GM19467 (cell line): ENCODE measurements around the gene TTC39C.

Experiments used
- ATAC-seq: cut with Tn5 transposase; IDR thresholded peaks from one replicate; pipeline ENCODE4 v1.9.1; 2021; ENCODE audit warnings: mild to moderate bottlenecking, moderate library complexity; ENCODE audit not compliant: unreplicated experiment

The TTC39C gene

DNA sequence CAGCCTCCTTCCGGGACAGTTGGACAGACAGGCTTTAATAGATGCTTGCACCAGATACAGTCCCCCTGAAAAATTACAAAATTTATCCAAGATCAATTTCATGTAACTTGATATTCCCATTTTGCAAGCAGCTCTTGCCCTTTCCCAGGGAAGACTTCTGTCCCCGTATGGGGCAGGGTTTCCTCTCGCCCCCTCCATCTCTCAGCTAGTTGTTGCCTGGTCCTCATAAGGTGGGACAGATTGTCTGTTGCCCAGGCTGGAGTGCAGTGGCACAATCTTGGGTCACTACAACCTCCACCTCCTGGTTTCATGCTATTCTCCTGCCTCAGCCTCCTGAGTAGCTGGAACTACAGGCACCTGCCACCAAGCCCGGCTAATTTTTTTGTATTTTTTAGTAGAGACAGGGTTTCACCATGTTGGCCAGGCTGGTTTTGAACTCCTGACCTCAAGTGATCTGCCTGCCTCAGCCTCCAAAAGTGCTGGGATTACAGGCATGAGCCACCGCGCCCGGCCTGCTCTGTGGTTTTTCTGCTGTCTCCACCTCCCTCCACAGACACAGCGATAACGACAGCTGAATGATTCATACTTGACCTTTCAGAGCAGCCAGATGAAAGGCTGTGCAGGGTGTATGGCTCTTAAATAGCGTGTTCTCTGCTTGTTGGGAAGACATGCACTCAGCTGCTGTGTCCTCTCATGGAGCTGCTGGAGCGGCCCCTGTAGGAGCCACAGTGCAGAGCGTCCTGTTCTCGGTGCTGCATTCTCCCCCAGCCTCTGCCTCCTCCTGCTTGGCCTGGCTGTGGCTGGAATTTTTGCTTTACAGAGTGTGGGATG lies 61.4 kb downstream of the TTC39C start:
- no peak for ATAC-seq

- ATAC-seq: no peak
Measured at GRCh38 chr18:24076950-24077349, 62.4 kb downstream of the TTC39C start.

DNA sequence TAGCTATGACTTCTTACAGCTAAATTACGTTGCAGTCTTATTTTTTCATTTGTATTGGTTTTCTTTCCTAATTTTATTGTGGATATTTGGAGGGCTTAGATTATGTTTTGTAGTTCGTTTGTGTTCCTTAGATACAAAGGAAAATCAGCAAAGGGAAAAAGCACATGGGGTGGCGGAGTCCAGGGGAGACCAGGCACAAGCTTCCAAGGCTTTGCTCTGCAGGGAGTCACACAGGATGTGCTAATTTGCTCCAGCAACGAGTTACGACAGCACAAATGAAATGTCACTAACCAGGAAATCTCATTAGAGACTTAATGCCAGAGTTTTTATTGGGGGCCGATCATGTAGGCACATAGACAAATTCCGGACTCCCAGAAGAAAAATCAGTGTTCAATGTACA lies 63.8 kb downstream of the TTC39C start:
- ATAC-seq: no peak

DNA sequence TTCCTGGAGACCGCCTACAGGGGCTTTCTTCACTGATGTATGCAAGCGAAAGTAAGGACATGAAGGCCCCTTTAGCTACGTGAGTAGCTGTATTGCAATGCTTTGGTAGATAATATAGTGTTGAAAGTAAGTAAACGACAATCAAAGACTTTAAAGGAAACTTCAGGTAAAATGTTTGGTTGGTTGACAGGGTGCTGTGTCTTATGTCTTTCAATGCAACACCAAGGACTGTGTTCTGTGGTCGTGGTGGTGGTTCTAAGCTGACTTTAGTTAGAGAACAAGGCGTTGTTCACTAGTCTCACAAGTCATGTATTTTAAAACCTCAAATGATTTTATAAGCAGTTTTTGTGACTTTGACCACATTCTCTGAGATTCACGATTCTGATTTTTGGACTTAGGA lies 66.3 kb downstream of the TTC39C start:
- ATAC-seq: no peak

DNA sequence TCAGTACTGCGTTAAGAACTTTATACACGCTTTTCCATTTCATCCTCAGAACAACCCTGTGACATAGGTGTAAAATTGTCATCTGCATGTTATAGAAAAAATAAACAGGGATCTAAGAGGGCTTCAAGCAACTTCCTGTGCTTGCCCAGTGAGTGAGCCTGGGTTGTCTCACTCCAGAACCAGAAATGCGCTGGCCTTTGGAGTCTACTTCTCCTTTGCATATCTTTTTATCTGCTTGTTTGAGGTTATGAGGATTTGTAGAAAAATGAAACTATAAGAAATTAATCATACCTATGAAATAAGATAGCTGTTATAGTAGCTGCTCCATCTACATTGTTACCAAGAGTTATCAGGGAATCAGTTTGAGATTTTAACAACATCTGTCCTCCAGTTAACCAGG lies 69.0 kb downstream of the TTC39C start:
- ATAC-seq: no peak

GRCh38 chr18:24086082-24086481 lies 71.5 kb downstream of the TTC39C start:
- ATAC-seq: no peak

DNA sequence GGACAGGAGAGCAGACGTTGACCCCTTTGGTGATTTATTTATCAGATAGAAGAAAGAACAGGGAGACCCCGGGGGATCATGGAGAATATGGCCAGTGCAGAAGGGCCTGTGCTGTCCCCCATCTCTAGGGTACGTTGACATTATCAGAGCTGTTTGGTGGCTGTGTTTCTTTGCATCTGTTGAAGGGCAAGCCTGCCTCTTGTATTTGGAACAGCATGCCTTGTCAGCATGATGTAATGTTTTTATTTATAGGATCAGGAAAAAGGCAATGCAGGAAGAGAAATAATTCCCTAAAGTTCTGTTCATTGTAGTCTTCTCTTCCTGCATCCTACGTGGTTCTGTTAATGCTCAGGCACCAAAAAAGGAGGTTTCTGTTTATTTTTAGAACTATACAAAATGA lies 74.5 kb downstream of the TTC39C start:
- ATAC-seq: no peak

DNA sequence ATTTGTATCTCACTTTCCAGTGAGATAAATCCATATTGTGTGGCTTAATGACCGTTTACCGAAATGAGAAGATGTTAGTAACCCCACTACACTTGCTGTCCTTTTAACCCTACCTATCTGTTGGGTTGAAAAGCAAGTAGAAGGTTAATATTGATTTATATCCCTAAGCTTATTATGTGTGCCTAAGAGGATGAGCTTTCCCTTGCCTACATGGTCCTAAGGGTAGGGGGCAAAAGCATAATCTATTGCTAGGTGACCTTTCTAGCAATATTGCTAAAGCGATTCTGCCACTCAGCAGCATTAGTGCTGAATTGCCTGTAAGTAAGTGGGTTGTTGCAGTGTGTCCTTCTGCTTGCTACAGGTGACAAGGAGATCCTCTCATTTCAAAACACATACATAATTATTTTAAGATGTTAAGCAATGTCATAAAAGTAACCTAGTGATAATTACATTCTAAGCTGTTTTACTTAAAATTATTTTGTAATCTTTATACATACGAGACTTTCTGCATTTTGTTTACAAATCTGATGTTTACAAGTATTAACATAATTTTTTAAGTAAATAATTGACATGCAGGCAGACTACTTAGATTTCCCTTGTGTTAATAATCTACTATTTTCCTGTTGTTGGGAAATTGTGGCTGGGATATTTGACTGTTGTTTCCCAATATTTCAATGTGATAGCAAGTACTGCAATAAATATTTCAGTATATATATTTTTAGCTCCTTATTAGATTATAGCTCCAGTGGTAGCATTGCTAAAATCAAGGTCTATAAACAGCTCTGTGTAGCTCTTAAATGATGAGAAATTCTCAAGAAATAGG lies 75.2 kb downstream of the TTC39C start:
- no peak for ATAC-seq

- no peak for ATAC-seq
Measured at GRCh38 chr18:24090876-24091275, 76.3 kb downstream of the TTC39C start.

DNA sequence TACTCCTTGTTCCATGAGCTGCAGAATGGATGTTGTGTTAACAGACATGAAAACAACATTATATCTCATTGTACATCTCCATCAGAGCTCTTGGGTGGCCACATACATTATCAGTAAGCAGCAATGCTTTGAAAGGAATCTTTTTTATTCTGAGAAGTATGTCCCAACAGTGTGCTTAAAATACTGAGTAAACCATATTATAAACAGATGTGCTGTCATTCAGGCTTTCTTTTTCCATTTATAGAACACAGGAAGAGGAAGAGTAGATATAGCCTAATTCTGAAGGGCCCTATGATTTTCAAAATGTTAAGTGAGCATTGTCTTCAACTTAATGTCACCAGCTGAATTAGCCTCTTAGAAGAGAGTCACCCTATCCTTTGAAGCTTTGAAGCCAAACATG lies 80.0 kb downstream of the TTC39C start:
- ATAC-seq: no peak

GRCh38 chr18:24095976-24096375 lies 81.4 kb downstream of the TTC39C start:
- no peak for ATAC-seq

DNA sequence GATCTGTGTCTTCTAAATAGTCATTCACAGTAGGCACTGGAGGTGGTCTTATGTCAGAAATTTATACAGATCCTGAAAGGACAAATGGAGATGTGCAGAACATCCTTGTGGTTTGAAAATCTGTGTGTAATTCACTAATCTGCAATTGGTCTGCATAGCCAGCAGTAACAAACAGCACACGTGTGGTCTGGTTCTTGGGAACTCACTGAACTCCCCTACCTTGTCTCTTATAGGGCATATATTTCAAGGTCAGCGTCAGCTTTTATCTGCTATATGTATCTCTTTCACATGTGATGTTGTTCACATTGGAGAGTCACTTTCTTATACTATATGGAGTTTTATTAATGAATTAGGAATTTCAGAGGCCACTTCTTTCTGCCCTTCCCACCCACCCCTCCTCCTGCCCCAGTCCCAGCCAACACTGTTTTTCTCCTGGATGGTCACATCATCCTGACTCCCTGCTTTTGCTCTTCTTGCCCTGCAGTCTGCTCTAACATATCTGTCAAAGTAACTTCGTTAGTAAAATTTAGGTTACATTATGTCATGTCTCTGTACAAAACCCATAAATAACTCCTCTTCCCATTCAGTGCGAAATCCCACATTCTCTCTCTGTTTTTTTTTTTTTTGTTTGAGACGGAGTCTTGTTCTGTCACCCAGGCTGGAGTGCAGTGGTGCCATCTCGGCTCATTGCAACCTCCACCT lies 88.9 kb downstream of the TTC39C start:
- ATAC-seq: no peak

DNA sequence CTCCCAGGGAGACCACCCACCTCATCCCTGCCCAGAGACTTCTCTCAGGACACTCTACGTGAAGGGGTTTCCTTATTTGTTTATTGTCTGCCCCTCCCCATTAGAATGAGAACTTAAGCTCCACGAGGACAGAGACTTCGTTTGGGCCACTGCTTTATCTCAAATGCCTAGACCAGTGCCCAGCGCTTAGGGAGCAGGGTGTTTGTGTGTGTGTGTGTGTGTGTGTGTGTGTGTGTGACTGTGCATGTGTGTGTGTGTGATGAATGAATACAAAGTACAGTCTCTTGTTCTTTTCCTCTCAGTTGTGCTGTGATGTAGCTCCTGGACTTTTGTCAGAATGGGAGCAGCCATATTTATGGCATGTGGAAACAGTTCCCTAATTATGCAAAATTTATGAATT lies 89.9 kb downstream of the TTC39C start:
- ATAC-seq: no peak

DNA sequence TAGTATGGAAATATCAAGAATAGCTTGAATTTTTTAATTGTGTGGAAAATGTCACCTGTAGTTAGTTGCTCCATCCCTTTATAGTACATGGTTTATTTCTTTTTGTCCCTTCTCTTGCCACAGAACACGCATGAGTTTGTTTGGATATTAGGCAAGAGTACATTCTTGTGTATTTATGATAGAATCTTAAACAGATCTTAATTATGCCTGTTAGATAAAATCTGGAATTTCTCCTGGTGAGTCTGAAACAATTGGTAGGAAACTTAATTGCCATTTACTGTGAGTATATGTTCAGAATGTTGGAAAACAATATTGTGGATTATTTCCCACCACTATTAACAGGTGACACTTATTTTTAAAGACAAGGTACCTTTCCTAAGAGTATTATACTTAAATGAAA lies 94.1 kb downstream of the TTC39C start:
- no peak for ATAC-seq

GRCh38 chr18:24111936-24112335 lies 97.4 kb downstream of the TTC39C start:
- ATAC-seq: no peak

GRCh38 chr18:24112464-24112863 lies 97.9 kb downstream of the TTC39C start:
- no peak for ATAC-seq

DNA sequence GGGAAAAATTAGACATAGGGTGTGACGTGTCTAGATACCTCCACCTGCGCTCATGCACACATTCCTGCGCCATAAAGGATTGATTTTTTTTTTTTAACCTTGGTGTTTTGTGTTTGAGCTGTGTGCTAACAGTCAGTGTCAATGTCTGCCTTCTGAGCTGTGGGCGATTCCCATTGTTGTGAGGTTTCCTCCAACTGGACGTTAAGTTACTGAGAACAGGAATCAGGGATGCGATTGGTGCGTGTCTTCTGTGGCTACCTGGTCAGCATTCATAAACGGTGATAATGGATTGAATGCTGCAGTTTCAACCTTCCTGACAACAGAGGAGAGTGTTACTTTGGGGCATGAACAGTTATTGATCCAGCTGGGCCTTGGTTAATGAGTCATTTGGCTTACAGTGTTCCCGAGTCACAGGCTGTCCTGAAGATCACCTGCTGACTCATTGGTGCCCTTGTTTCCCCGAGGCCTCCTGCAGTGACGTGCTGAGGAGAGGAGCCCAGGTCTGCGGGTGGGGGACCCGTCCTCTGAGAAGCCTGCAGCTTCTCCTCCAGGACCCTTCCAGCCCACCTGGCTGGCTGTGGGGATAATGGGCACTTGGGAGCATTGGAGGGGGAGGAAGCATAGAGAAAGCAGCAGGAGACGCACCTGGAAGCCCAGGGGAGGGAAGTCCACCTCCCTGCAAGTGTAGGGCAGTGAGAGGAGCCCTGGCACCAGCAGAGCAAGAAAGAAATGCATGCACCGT lies 98.5 kb downstream of the TTC39C start:
- no peak for ATAC-seq

GRCh38 chr18:24114924-24115549 lies 100.5 kb downstream of the TTC39C start:
- no peak for ATAC-seq

- no peak for ATAC-seq
Measured at GRCh38 chr18:24115628-24116027, 101.1 kb downstream of the TTC39C start.

DNA sequence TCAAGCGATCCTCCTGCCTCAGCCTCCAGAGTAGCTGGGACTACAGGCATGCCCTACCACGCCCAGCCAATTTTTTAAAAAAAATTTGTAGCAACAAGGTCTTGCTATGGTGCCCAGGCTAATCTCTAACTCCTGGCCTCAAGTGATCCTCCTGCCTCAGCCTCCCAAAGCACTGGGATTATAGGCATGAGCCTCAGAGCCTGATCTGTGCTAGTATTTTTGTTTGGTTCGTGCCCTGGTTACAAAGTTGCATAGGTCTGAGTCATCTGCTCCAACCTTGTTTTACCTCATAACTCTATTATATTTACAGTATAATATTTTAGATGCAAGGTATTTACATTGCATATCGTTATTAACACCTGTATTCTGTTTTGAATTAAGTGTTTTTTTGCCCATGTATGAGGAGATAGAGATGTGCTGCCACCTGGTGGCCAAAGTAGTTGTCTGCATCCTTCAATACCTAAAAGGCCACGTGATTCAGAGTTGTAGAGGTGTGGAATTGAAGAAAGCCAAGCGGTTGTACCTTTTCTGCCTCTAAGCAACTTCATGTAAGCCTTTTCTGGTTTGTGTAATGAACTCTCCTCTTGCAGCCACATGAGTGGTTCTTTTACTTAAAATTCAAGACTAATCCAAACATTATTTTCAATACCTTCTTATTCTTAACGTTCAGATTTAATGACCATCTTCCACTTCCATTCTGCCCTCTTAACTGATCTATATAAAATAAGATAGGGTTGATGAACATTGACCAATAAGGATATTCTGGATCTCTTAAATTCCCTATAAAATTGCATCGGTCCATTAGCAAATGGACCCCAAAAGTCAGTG lies 104.4 kb downstream of the TTC39C start:
- ATAC-seq: no peak
